K562 (cell line): ENCODE data around the gene SYNJ2. TPM values are rescaled to one million over a fixed set of nuclear protein-coding genes. Genes with fewer than 3 reads are reported as not detected.

Source experiments
- ARHGAP35 ChIP-seq: fragments of 450-650 bp; IDR thresholded peaks from 2 replicates; pipeline ENCODE4 v1.6.1; 2018; ENCODE audit not compliant: partially characterized antibody
- CEBPG ChIP-seq, 3 experiments: fragments of 200-800 bp in 1 of 3; sonication (Bioruptor generic) in 1 of 3; sonication (generic) in 1 of 3; formaldehyde crosslinking in 1 of 3; IDR thresholded peaks in 2 of 3; conservative IDR thresholded peaks in 1 of 3; 2 replicates each; pipeline versions ENCODE4 v1.6.1 to v1.8.0; 2016 to 2022; ENCODE audit warnings: missing compliant biosample characterization in 2 of 3, missing genetic modification characterization in 2 of 3, mild to moderate bottlenecking in 1 of 3, missing genetic modification reagents in 1 of 3
- ETV6 ChIP-seq, 3 experiments: fragments of 150-350 bp in 1 of 3; sonication (generic) in 1 of 3; formaldehyde crosslinking in 1 of 3; IDR thresholded peaks; 2 replicates each; pipeline versions ENCODE4 v1.6.1 to v1.8.0; 2014 to 2022; ENCODE audit warnings: borderline replicate concordance in 2 of 3, low read depth in 2 of 3, antibody characterized with exemption in 1 of 3, low read length in 1 of 3, mild to moderate bottlenecking in 1 of 3, missing genetic modification reagents in 1 of 3
- KLF16 ChIP-seq: IDR thresholded peaks from 2 replicates; pipeline ENCODE4 v1.6.1; 2016; ENCODE audit warnings: antibody characterized with exemption
- MAFG ChIP-seq: fragments of 450-650 bp; conservative IDR thresholded peaks from 2 replicates; pipeline ENCODE4 v1.6.1; 2016; ENCODE audit warnings: missing genetic modification characterization, missing compliant biosample characterization
- NCOA4 ChIP-seq: fragments of 450-650 bp; IDR thresholded peaks from 2 replicates; pipeline ENCODE4 v1.6.1; 2018; ENCODE audit warnings: mild to moderate bottlenecking; ENCODE audit not compliant: partially characterized antibody
- PHTF2 ChIP-seq: fragments of 250-450 bp; sonication (Bioruptor Pico); IDR thresholded peaks from 2 replicates; pipeline ENCODE4 v1.5.0; 2021; ENCODE audit warnings: mild to moderate bottlenecking
- POLR2G ChIP-seq: fragments of 200-400 bp; formaldehyde crosslinking; IDR thresholded peaks from 2 replicates; pipeline ENCODE4 v1.6.1; 2017; ENCODE audit warnings: low read depth, mild to moderate bottlenecking, antibody characterized with exemption, low read length, moderate library complexity
- SMAD4 ChIP-seq: fragments of 250-450 bp; sonication (Bioruptor Pico); conservative IDR thresholded peaks from 2 replicates; pipeline ENCODE4 v1.8.0; 2021; ENCODE audit warnings: inconsistent platforms, mild to moderate bottlenecking, moderate library complexity
- THRB ChIP-seq: fragments of 450-650 bp; formaldehyde crosslinking; conservative IDR thresholded peaks from 2 replicates; pipeline ENCODE4 v1.4.0; 2022; ENCODE audit warnings: mild to moderate bottlenecking, missing genetic modification characterization
- UBTF ChIP-seq, 2 experiments: IDR thresholded peaks; 2 replicates each; pipeline ENCODE4 v1.6.1; 2012; ENCODE audit warnings: improper control_type of control experiment in 2 of 2, low read depth in 2 of 2, low read length in 2 of 2, borderline replicate concordance in 1 of 2
- ZNF212 ChIP-seq: fragments of 450-650 bp; formaldehyde crosslinking; IDR thresholded peaks from 2 replicates; pipeline ENCODE4 v1.4.0; 2020; ENCODE audit warnings: mild to moderate bottlenecking
- ZNF57 ChIP-seq: fragments of 450-650 bp; formaldehyde crosslinking; IDR thresholded peaks from 2 replicates; pipeline ENCODE4 v1.4.0; 2020; ENCODE audit warnings: mild to moderate bottlenecking, moderate library complexity
- ZNF740 ChIP-seq, 3 experiments: fragments of 200-800 bp in 1 of 3; sonication (Bioruptor generic) in 1 of 3; sonication (generic) in 1 of 3; formaldehyde crosslinking in 1 of 3; IDR thresholded peaks; 2 replicates each; pipeline versions ENCODE4 v1.6.1 to v1.8.0; 2016 to 2022; ENCODE audit warnings: mild to moderate bottlenecking in 2 of 3, missing compliant biosample characterization in 2 of 3, missing genetic modification characterization in 2 of 3, missing genetic modification reagents in 1 of 3
- ZNF830 ChIP-seq: fragments of 250-450 bp; sonication (Bioruptor Pico); IDR thresholded peaks from 2 replicates; pipeline ENCODE4 v1.5.0; 2021; ENCODE audit warnings: mild to moderate bottlenecking
- ZSCAN32 ChIP-seq: fragments of 450-650 bp; formaldehyde crosslinking; IDR thresholded peaks from 2 replicates; pipeline ENCODE4 v1.4.0; 2020; ENCODE audit warnings: mild to moderate bottlenecking, moderate library complexity
- polyA plus RNA-seq, 8 experiments: library from polyadenylated mRNA; depleted of rRNA in 4 of 8; stranded (reverse) in 5 of 8; unstranded in 3 of 8; fragments of >200 nt; fragmentation: Nextera tagmentation in 2 of 8; fragmentation: Illumina TruSeq in 1 of 8; extraction: Ambion mirVana in 2 of 8; extraction: Trizol in 1 of 8; gene quantifications; 2 replicates each; pipeline versions ENCODE4 v1.2.1 to v1.2.3, GENCODE V29; 2011 to 2014; ENCODE audit warnings: inconsistent platforms in 1 of 8, missing spikeins in 1 of 8
- total RNA-seq, 7 experiments: library from RNA; depleted of rRNA in 6 of 7; stranded (reverse); fragments of >200 nt in 6 of 7; fragmentation: Illumina TruSeq in 2 of 7; extraction: Trizol in 2 of 7; gene quantifications; 2 replicates each; pipeline versions ENCODE4 v1.2.1 to v1.2.3, GENCODE V29; 2011 to 2021; ENCODE audit warnings: low replicate concordance in 1 of 7
- TF ChIP-seq, protein P1 (sequence below): fragments of 250-450 bp; sonication (Bioruptor Pico); IDR thresholded peaks from 2 replicates; pipeline ENCODE4 v1.5.0; 2022; ENCODE audit warnings: mild to moderate bottlenecking
- TF ChIP-seq, protein P2 (sequence below): IDR thresholded peaks from 2 replicates; pipeline ENCODE4 v1.6.1; 2014; ENCODE audit warnings: antibody characterized with exemption

Gene SYNJ2
- total and polyA plus RNA-seq, 9 of the 15 experiments (the other 6 are each of a cell fraction or from before 2014, with no cell fraction given) = 3.0 to 27.7 (median 17.8) TPM

DNA sequence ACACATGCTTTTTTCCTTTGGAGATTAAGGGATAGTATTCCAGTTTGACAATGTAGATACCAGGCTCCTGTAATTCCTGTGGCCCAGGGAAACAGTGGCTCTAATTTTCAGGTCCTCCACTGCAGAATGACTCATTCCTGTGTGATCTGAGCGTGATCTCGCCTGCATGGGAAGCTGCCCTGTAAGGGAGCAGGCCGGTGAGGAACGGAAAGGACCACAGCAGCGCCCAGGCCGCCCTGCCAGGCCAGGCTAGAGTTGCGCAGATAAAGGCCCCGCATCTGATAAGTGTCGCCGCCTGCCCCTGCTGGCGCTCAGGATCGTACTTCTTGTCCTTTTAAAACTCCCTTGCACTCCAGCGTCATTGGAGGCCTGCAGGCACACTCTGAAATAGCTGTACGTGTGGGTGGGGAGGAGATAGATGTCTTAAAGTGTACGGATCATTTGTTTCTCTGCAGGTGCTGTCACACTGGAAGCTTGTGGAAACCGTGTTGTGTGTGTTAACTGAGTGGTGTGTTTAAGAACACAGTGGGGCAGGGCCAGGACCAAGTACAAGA, 60.7 kb downstream of the SYNJ2 start (continued):
- TF ChIP-seq ETV6 (IDR thresholded peaks at IDR 0.05; ENCODE audit: borderline replicate concordance in 1 of 2, low read depth in 2 of 2, low read length in 1 of 2) = no peak
- no peak for TF ChIP-seq ETV6 (CRISPR knock-in tag; IDR thresholded peaks at IDR 0.05; ENCODE audit: borderline replicate concordance)
- no peak for TF ChIP-seq CEBPG (CRISPR knock-in tag; IDR thresholded peaks at IDR 0.05)
- TF ChIP-seq CEBPG (tag; conservative IDR thresholded peaks at IDR 0.05 in 1 of 2, IDR thresholded peaks at IDR 0.05 in 1 of 2) = no peak
- TF ChIP-seq POLR2G = no peak
- no peak for TF ChIP-seq KLF16
- TF ChIP-seq SMAD4 = peak; percentile 67
- TF ChIP-seq ZNF740 (CRISPR knock-in tag; IDR thresholded peaks at IDR 0.05) = no peak
- TF ChIP-seq ZNF740 (tag; IDR thresholded peaks at IDR 0.05) = no peak
- no peak for TF ChIP-seq NCOA4
- TF ChIP-seq ARHGAP35 = no peak
- no peak for TF ChIP-seq ZNF212 (CRISPR knock-in tag)
- TF ChIP-seq, protein P1, sequence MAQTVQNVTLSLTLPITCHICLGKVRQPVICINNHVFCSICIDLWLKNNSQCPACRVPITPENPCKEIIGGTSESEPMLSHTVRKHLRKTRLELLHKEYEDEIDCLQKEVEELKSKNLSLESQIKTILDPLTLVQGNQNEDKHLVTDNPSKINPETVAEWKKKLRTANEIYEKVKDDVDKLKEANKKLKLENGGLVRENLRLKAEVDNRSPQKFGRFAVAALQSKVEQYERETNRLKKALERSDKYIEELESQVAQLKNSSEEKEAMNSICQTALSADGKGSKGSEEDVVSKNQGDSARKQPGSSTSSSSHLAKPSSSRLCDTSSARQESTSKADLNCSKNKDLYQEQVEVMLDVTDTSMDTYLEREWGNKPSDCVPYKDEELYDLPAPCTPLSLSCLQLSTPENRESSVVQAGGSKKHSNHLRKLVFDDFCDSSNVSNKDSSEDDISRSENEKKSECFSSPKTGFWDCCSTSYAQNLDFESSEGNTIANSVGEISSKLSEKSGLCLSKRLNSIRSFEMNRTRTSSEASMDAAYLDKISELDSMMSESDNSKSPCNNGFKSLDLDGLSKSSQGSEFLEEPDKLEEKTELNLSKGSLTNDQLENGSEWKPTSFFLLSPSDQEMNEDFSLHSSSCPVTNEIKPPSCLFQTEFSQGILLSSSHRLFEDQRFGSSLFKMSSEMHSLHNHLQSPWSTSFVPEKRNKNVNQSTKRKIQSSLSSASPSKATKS (CRISPR knock-in tag) = no peak
- TF ChIP-seq MAFG (tag) = no peak
- TF ChIP-seq THRB (CRISPR knock-in tag) = 0 out of 2 replicates have a peak, but pooled peaks have one; percentile 50
- no peak for TF ChIP-seq ZNF830 (CRISPR knock-in tag)
- TF ChIP-seq UBTF (IDR thresholded peaks at IDR 0.05; ENCODE audit: borderline replicate concordance in 1 of 2, low read depth in 2 of 2, low read length in 2 of 2) = peak; percentile 13 to 82; a peak in 2 of 4 replicates
- 0 out of 2 replicates have a peak, but pooled peaks have one; percentile 5 for TF ChIP-seq ZSCAN32 (CRISPR knock-in tag)
- no peak for TF ChIP-seq PHTF2 (CRISPR knock-in tag)
- no peak for TF ChIP-seq ZNF57 (CRISPR knock-in tag)
- TF ChIP-seq, protein P2, sequence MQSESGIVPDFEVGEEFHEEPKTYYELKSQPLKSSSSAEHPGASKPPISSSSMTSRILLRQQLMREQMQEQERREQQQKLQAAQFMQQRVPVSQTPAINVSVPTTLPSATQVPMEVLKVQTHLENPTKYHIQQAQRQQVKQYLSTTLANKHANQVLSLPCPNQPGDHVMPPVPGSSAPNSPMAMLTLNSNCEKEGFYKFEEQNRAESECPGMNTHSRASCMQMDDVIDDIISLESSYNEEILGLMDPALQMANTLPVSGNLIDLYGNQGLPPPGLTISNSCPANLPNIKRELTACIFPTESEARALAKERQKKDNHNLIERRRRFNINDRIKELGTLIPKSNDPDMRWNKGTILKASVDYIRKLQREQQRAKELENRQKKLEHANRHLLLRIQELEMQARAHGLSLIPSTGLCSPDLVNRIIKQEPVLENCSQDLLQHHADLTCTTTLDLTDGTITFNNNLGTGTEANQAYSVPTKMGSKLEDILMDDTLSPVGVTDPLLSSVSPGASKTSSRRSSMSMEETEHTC = peak; percentile 52; the same call in 1 of the 2 replicates
